Mesodermal cell (in vitro differentiated cells): ENCODE measurements around the gene VEPH1.
"Not testable (repeated sequence)": the region's sequence is repeated elsewhere in the genome, so short reads cannot be mapped to it uniquely, and the experiment has no call there.

Source experiments
- H3K27ac ChIP-seq: 2 replicates; pipeline ENCODE4 v1.7.0; 2013; ENCODE audit warnings: mild to moderate bottlenecking, low read depth, low read length, moderate library complexity; ENCODE audit not compliant: severe bottlenecking
- H3K36me3 ChIP-seq: 2 replicates; pipeline ENCODE4 v1.7.1; 2013; ENCODE audit warnings: mild to moderate bottlenecking, low read length, moderate library complexity; ENCODE audit not compliant: control insufficient read depth, insufficient read depth
- H3K4me1 ChIP-seq: one replicate; pipeline ENCODE4 v1.7.1; 2013; ENCODE audit warnings: mild to moderate bottlenecking, low read length; ENCODE audit not compliant: insufficient read depth, control insufficient read depth, poor library complexity, severe bottlenecking
- H3K4me3 ChIP-seq: 2 replicates; pipeline ENCODE4 v1.7.0; 2013; ENCODE audit warnings: low read length, control low read depth, mild to moderate bottlenecking; ENCODE audit not compliant: insufficient read depth, poor library complexity, severe bottlenecking; ENCODE audit errors: extremely low read depth
- H3K9me3 ChIP-seq: 2 replicates; pipeline ENCODE4 v1.7.1; 2013; ENCODE audit warnings: mild to moderate bottlenecking, low read length, moderate library complexity; ENCODE audit not compliant: control insufficient read depth
- WGBS, 2 experiments: methylation state at CpG; one replicate each; pipeline ENCODE4 v1.1.5; 2013; ENCODE audit warnings: missing lambda C conversion rate in 2 of 2; ENCODE audit not compliant: insufficient coverage in 2 of 2; 5-methylcytosine and 5-hydroxymethylcytosine counted together

Gene VEPH1

DNA sequence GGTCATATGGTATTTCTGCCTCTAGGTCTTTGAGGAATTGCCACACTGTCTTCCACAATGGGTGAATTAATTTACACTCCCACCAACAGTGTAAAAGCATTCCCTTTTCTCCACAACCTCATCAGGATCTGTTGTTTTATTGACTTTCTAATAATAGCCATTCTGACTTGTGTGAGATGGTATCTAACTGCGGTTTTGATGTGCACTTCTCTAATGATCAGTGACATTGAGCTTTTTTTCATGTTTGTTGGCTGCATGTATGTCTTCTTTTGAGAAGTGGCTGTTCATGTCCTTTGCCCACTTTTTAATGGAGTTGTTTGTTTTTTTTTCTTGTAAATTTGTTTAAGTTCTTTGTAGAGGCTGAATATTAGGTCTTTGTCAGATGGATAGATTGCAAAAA, 178.3 kb downstream of the VEPH1 start:
- H3K4me1 ChIP-seq, H3K9me3 ChIP-seq, H3K36me3 ChIP-seq, H3K27ac ChIP-seq, H3K4me3 ChIP-seq: not testable (repeated sequence)
- WGBS, 2 experiments: 100% methylated on average over 1 of the region's 1 CpG

DNA sequence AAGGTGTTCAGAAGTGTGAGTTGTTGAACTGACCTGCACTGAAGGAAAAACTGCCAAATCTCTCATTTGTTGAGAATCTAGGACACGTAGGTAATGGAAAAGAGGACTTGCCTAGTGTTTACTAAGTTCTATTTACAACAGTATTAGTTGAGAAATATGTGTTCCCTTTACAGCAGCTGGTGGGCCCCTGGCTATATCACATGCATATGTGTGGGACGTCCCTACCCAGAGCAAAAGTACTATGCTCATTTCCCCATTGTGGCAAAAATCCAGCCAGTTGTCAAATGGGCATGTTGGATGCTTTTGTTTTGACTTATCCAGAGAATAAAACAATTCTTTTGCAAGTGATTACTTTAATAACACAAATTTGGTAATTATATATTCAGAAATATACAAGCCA, 179.9 kb downstream of the VEPH1 start:
- no peaks in the 10 kb centered on the region for H3K36me3 ChIP-seq
- 100% methylated on average over 1 of the region's 2 CpGs for whole genome bisulfite sequencing, 2 experiments
- no peaks in the 10 kb centered on the region for H3K9me3 ChIP-seq
- no peaks in the 10 kb centered on the region for H3K4me1 ChIP-seq
- no peak overlapping the region for H3K4me3 ChIP-seq
- H3K27ac ChIP-seq: no peak overlapping the region

DNA sequence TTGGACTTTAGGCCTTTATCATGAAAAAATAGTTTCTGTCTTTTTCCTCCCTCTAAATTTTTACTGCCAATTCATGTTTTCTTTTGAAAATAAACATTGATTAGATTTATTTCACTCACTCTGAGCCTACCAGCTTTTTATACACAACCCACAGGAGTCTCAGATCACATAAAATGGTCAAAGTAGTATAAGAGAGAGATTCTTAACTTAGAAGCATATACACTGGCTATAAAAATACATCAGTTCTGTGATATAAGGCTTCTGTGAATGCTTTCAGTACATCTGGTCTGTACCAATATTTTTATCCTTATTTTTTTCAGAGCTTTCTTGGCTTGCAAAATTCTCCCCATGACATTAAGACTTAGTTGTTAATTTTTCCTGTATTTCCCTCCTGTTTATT, 183.5 kb downstream of the VEPH1 start:
- Histone ChIP-seq H3K4me3 (no peak overlapping the region), H3K36me3 (no peaks in the 10 kb centered on the region), H3K9me3 (no peaks in the 10 kb centered on the region), H3K27ac (no peak overlapping the region), H3K4me1 (no peaks in the 10 kb centered on the region)

DNA sequence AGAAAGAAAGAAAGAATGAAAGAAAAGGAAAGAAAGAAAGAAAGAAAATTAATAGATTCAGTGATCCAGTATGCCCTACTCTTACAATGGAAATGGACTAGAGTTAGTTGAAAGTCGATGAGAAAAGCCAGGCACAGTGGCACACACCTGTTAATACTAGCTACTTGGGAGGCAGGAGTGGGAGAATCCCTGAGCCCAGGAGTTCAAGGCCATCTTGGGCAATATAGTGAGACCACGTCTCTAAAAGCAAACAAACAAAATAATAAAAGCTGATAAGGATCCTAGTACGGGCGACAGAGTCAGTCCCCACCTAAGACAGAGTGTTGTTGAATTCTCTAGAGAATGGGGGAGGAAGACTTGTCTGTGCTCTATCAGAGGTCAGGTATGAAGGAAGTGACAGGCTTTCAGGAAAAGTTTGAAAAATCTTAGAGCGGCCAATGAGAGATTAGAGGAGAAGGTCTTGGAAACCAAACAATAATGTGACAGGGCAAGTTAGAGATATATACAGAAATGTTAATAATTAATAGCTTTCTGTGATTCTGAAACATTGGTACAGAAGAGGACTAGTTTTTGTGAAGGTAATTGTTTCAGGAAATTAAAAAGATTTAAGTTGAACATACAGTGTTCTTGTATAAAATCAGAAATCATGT, 184.5 kb downstream of the VEPH1 start:
- Histone ChIP-seq H3K27ac (no peak overlapping the region), H3K36me3 (no peaks in the 10 kb centered on the region), H3K4me1 (no peaks in the 10 kb centered on the region), H3K4me3 (no peak overlapping the region), H3K9me3 (no peaks in the 10 kb centered on the region)
- 85 to 94% methylated on average over 3 to 4 of the region's 5 CpGs for WGBS, 2 experiments

DNA sequence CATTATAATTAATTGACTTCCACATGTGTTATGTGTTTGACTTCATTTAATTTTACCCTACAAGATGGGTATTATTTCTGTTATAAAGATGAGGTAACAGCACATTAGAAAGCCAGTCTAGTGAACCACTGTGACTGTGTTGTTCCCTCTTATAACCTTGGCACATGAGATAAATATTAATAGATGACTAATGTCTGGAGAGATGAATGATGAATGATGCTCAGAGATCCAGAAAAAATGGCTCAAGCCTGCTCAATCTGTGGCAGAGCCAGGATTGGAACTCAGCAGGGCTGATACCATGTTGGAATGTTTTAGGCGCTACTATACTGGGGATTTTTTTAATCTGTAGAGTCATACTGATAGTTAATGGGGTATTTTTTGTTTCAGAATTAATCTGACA, 185.3 kb downstream of the VEPH1 start:
- 86 to 100% methylated on average over 1 of the region's 1 CpG for WGBS, 2 experiments

DNA sequence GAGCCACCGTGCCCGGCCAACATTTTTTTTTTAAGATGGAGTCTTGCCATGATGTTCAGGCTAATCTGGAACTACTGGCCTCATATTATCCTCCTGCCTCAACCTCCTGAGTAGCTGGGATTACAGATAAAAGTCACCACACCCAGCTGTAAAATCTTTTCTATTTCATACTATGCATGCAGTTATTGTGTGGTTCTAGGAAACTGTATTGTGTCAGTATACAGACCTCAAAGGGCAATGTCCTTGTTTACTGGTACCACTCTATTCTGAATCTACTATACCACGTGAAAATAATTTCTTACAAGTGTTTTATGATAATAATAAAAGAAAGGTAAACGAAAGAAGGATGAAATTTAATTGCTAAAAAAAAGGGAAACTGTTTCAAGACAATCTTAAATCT, 190.0 kb downstream of the VEPH1 start:
- Histone ChIP-seq H3K36me3 (no peaks in the 10 kb centered on the region), H3K4me1 (no peaks in the 10 kb centered on the region), H3K4me3 (no peak overlapping the region), H3K27ac (no peak overlapping the region), H3K9me3 (no peaks in the 10 kb centered on the region)
- WGBS, 2 experiments: 94 to 100% methylated on average over 3 of the region's 4 CpGs

More for the DNA sequence above, 185.3 kb downstream of the VEPH1 start:
- no peaks in the 10 kb centered on the region for H3K9me3 ChIP-seq
- H3K4me3 ChIP-seq: no peak overlapping the region
- no peak overlapping the region for H3K27ac ChIP-seq
- H3K4me1 ChIP-seq: no peaks in the 10 kb centered on the region
- no peaks in the 10 kb centered on the region for H3K36me3 ChIP-seq

DNA sequence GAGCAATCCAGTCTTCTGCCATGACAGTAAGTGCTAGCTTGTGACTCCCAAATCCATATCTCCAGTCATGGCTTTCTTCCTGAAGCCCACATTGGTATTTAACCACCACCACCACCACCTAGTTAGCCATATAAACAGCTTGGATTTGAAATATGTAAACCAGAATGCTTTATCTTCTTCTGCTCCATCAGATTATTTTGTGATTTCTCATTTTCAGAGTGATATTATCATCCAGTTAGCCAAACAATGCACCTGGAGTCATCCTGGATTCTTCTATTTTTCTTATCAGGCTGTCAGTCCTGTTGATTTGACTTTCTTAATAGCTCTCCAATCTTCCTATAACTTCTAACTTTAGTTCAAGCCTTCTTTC, 190.9 kb downstream of the VEPH1 start:
- H3K4me3 ChIP-seq: no peak overlapping the region
- H3K4me1 ChIP-seq: no peaks in the 10 kb centered on the region
- H3K9me3 ChIP-seq: no peaks in the 10 kb centered on the region
- H3K27ac ChIP-seq: no peak overlapping the region
- no peaks in the 10 kb centered on the region for H3K36me3 ChIP-seq

DNA sequence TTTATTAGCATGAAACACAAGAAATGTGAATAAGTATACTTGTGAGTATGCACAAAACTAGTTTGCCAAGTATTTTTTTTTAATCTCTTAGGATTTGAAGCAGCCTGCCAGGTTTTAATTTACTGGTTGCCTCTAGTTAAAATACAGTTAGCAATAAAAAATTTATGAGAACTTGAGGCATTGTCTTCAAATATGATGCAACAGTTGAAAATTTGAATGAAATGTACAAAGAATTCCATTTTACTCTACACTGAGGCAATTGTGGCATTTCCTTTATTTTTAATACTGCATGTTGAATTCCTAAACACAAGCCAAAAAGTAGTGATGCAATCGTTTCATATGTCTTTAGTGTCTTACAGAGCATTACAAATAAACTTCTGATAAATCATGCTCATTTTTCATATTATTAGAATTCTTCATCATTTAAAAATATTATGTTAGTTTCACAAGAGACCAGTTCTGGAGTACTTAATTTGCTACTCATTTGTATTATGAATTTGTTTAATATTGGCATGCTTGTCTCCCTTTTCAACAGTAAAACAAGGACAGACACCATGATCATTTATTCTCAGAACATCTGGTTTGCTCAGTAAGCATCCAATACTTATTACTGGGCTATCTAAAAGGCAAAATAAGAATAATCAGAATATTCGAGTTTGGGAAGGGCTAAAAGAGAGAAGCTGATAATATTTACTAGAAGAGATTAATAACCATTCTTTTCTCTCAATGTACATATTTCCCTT, 191.4 kb downstream of the VEPH1 start:
- no peak overlapping the region for H3K4me3 ChIP-seq
- WGBS, 2 experiments: no CpG with 5 or more reads among the region's 2 CpGs

DNA sequence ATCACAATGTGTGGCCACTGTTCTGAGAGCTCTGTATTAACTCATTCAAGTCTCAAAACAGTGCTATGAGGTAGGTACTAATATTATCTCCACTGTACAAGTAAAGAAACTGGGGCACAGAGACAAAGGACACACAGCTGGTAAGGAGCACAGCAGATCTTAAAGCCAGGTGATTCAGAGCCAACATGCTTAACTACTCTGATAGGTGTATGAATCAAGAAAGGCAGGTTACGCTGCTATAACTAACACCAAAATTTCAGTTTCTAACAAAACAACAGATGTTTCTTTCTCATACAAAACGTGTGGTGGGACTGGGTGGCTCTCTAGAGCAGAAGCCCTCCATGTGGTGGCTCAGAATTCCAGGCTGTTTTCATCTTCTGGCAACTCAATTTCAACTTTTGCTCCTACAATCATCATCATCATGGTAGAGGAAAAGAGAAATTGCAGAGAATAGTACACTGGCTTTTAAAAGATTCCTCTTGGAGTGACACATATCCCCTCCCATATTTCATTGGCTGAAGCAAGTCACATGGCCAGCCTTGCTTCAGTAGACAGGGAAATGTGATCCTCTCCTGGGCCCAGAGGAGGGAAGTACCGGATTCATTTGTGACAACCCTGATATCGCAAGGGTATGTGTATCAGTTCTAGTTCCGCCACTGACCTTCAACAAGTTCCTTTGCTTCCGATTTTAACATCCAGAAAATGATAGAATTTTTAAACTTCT, 192.7 kb downstream of the VEPH1 start:
- H3K36me3 ChIP-seq: no peaks in the 10 kb centered on the region
- H3K4me3 ChIP-seq: no peak overlapping the region
- 100% methylated on average over 1 to 2 of the region's 6 CpGs for WGBS, 2 experiments
- H3K27ac ChIP-seq: no peak overlapping the region
- no peaks in the 10 kb centered on the region for H3K9me3 ChIP-seq
- H3K4me1 ChIP-seq: no peaks in the 10 kb centered on the region

More for the DNA sequence above, 191.4 kb downstream of the VEPH1 start:
- no peaks in the 10 kb centered on the region for H3K4me1 ChIP-seq
- no peaks in the 10 kb centered on the region for H3K9me3 ChIP-seq
- H3K27ac ChIP-seq: no peak overlapping the region
- H3K36me3 ChIP-seq: no peaks in the 10 kb centered on the region

DNA sequence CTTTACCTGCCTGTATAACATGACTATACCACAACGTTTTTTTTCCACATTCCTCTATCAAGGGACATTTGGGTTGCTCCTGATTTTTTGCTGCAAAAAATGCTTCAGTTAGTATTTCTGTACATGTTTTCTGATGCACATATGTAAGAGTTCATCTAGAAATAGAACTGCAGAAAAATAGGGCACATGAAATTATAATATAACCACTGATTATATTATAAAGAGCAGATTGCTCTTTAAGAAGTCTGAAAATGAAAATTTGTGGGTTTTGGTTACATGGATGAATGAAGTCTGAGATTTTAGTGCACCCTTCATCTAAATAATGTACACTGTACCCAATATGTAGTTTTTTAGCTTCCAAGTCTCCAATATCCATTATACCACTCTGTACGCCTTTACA, 196.7 kb downstream of the VEPH1 start:
- Histone ChIP-seq H3K4me3 (no peak overlapping the region), H3K36me3 (no peaks in the 10 kb centered on the region), H3K4me1 (no peaks in the 10 kb centered on the region), H3K27ac (no peak overlapping the region), H3K9me3 (no peaks in the 10 kb centered on the region)
- no CpG with 5 or more reads among the region's 2 CpGs for WGBS, 2 experiments

DNA sequence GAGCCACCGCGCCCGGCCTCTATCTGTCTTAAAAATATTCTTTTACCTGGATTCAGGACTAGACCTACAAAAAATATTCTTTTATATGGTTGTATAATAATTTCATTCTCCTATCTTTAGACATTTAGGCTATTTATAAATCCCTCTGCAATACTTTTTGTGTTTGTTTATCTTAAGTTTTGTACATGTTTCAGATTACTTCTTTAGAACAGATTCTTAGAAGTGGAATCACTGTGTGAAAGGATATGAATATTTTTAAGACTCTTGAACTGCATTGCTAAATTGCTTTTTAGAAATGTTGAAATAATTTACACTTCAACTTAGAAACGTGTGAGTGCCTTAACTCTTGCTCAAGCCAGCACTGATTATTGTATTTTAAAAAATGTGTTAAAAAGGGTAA, 197.8 kb downstream of the VEPH1 start:
- no peaks in the 10 kb centered on the region for H3K36me3 ChIP-seq
- H3K4me3 ChIP-seq: no peak overlapping the region
- no CpG with 5 or more reads among the region's 4 CpGs for WGBS, 2 experiments
- H3K4me1 ChIP-seq: no peaks in the 10 kb centered on the region
- no peaks in the 10 kb centered on the region for H3K9me3 ChIP-seq
- H3K27ac ChIP-seq: no peak overlapping the region
